ENCODE results near the gene PRKCA. TPM values are rescaled to one million over a fixed set of nuclear protein-coding genes. Genes with fewer than 3 reads are reported as not detected.
A peak's percentile ranks its signal among the peaks of the same experiment; 100 is the strongest.

The PRKCA gene
- total and polyA plus RNA-seq, 9 of the 15 experiments (the other 6 are each of a cell fraction or from before 2014, with no cell fraction given) = 3.2 to 33.0 (median 17.8) TPM

DNA sequence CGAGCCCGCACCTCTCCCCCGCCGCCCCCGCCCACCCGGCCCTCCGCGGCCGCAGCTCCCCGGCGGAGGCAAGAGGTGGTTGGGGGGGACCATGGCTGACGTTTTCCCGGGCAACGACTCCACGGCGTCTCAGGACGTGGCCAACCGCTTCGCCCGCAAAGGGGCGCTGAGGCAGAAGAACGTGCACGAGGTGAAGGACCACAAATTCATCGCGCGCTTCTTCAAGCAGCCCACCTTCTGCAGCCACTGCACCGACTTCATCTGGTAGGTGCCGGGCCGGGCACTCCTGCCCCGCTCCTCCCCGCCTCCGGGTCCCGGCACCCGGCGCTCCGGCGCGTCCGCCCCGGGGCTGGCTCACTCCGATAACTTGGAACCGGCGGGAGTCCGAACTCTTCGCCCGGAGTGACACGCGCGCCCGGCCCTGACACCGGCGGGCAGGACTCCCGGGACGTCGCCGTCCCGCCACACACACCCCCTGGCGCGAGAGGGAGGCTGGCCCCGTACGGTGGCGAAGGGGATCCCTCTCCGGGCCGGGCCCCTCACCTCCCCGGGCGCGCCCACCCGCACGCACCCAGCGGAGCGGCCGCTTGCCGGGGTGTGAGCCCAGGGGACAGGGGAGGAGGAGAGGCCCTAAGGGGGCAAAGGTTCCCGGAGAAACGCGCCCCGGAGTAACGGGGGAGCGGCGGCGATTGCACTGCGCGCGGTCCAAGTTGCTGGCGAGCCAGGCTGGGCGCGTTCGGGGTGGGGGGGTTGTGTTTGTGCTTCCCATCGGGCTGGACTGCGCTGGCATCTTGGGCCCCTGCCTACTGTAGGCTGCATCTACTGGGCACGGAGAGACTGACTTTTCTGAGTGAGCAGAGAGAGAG lies 581 bp downstream of the PRKCA start (continued):
- TF ChIP-seq PREB (CRISPR knock-in tag; IDR thresholded peaks at IDR 0.05) (no peak), ETS1 (conservative IDR thresholded peaks at IDR 0.05; ENCODE audit: control insufficient read depth, low read depth, low read length) (no peak), GABPA (tag; conservative IDR thresholded peaks at IDR 0.05; ENCODE audit: low read depth) (no peak), CCNT2 (IDR thresholded peaks at IDR 0.05; ENCODE audit: borderline replicate concordance, extremely low read depth, insufficient read length, low read depth, low read length) (peak; percentile 38), ARNT (IDR thresholded peaks at IDR 0.05) (no peak), U2AF1 (optimal IDR thresholded peaks at IDR 0.05; ENCODE audit: low read depth, low read length) (no peak), PML (IDR thresholded peaks at IDR 0.05; ENCODE audit: low read length) (no peak), ZNF589 (CRISPR knock-in tag; IDR thresholded peaks at IDR 0.05; ENCODE audit: low read depth) (no peak), SREBF1 (IDR thresholded peaks at IDR 0.05; ENCODE audit: borderline replicate concordance, low read depth, low read length) (no peak), BDP1 (IDR thresholded peaks at IDR 0.05; ENCODE audit: insufficient read depth, insufficient read length) (no peak), POLR2G (IDR thresholded peaks at IDR 0.05; ENCODE audit: low read depth, low read length) (peak; percentile 59), ZNF707 (CRISPR knock-in tag; conservative IDR thresholded peaks at IDR 0.05) (no peak), FOXM1 (IDR thresholded peaks at IDR 0.05; ENCODE audit: low read depth) (no peak), FOXM1 (CRISPR knock-in tag; IDR thresholded peaks at IDR 0.05; ENCODE audit: low read depth) (no peak), RBM25 (IDR thresholded peaks at IDR 0.05; ENCODE audit: low read depth, low read length, severe bottlenecking) (no peak), LCOR (CRISPR knock-in tag; IDR thresholded peaks at IDR 0.05) (no peak), TAF9B (IDR thresholded peaks at IDR 0.05; ENCODE audit: partially characterized antibody) (no peak), POLR2H (tag; IDR thresholded peaks at IDR 0.05; ENCODE audit: low read depth) (no peak), HMBOX1 (IDR thresholded peaks at IDR 0.05) (no peak), GATAD2A (IDR thresholded peaks at IDR 0.05) (no peak), HNRNPK (IDR thresholded peaks at IDR 0.05; ENCODE audit: low read depth, low read length, poor library complexity, severe bottlenecking) (no peak)
- TF ChIP-seq, protein P1, sequence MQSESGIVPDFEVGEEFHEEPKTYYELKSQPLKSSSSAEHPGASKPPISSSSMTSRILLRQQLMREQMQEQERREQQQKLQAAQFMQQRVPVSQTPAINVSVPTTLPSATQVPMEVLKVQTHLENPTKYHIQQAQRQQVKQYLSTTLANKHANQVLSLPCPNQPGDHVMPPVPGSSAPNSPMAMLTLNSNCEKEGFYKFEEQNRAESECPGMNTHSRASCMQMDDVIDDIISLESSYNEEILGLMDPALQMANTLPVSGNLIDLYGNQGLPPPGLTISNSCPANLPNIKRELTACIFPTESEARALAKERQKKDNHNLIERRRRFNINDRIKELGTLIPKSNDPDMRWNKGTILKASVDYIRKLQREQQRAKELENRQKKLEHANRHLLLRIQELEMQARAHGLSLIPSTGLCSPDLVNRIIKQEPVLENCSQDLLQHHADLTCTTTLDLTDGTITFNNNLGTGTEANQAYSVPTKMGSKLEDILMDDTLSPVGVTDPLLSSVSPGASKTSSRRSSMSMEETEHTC (IDR thresholded peaks at IDR 0.05) = no peak
- TF ChIP-seq, protein P2, sequence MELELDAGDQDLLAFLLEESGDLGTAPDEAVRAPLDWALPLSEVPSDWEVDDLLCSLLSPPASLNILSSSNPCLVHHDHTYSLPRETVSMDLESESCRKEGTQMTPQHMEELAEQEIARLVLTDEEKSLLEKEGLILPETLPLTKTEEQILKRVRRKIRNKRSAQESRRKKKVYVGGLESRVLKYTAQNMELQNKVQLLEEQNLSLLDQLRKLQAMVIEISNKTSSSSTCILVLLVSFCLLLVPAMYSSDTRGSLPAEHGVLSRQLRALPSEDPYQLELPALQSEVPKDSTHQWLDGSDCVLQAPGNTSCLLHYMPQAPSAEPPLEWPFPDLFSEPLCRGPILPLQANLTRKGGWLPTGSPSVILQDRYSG (tag; conservative IDR thresholded peaks at IDR 0.05; ENCODE audit: low read depth) = no peak

Measured in K562 (cell line).